Nephron (organoid): ENCODE results near the gene DACT2.

Experiments
- H3K27ac Mint-ChIP-seq, 3 experiments: 2 replicates each; pipeline ENCODE4 v1.8.0; 2020; ENCODE audit warnings: mixed read lengths in 3 of 3, mild to moderate bottlenecking in 2 of 3, moderate library complexity in 1 of 3
- H3K27me3 Mint-ChIP-seq: 2 replicates; pipeline ENCODE4 v1.8.0; 2021; ENCODE audit warnings: low read depth, mild to moderate bottlenecking, moderate library complexity, mixed read lengths
- H3K36me3 Mint-ChIP-seq: 2 replicates; pipeline ENCODE4 v1.8.0; 2020; ENCODE audit warnings: low read depth, mixed read lengths
- H3K4me1 Mint-ChIP-seq: 2 replicates; pipeline ENCODE4 v1.8.0; 2020; ENCODE audit warnings: mixed read lengths
- H3K4me3 Mint-ChIP-seq, 3 experiments: 2 replicates each; pipeline ENCODE4 v1.8.0; 2020; ENCODE audit warnings: mild to moderate bottlenecking in 3 of 3, mixed read lengths in 3 of 3, moderate library complexity in 2 of 3
- H3K9me3 Mint-ChIP-seq: 2 replicates; pipeline ENCODE4 v1.8.0; 2020; ENCODE audit warnings: mixed read lengths
- TF ChIP-seq, protein P1 (sequence below), 3 experiments: fragments of 200-600 bp; sonication (generic); IDR thresholded peaks; one replicate each; pipeline ENCODE4 v1.5.0; 2021; ENCODE audit warnings: antibody characterized with exemption in 3 of 3; ENCODE audit not compliant: unreplicated experiment in 3 of 3

Gene DACT2

GRCh38 chr6:168278904-168279303, 40.7 kb downstream of the DACT2 start:
- H3K36me3 Mint-ChIP-seq: no peaks in the 10 kb centered on the region
- peaks cover 16% of the 10 kb centered on the region for H3K4me1 Mint-ChIP-seq
- peak overlapping the region in 2 of 3 experiments; percentile 28 to 40 for H3K27ac Mint-ChIP-seq
- TF ChIP-seq, protein P1, sequence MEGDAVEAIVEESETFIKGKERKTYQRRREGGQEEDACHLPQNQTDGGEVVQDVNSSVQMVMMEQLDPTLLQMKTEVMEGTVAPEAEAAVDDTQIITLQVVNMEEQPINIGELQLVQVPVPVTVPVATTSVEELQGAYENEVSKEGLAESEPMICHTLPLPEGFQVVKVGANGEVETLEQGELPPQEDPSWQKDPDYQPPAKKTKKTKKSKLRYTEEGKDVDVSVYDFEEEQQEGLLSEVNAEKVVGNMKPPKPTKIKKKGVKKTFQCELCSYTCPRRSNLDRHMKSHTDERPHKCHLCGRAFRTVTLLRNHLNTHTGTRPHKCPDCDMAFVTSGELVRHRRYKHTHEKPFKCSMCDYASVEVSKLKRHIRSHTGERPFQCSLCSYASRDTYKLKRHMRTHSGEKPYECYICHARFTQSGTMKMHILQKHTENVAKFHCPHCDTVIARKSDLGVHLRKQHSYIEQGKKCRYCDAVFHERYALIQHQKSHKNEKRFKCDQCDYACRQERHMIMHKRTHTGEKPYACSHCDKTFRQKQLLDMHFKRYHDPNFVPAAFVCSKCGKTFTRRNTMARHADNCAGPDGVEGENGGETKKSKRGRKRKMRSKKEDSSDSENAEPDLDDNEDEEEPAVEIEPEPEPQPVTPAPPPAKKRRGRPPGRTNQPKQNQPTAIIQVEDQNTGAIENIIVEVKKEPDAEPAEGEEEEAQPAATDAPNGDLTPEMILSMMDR (IDR thresholded peaks at IDR 0.05; ENCODE audit: unreplicated experiment in 3 of 3): no peak
- H3K27me3 Mint-ChIP-seq: peaks cover 55% of the 10 kb centered on the region
- H3K4me3 Mint-ChIP-seq: no peak overlapping the region
- no peaks in the 10 kb centered on the region for H3K9me3 Mint-ChIP-seq

DNA sequence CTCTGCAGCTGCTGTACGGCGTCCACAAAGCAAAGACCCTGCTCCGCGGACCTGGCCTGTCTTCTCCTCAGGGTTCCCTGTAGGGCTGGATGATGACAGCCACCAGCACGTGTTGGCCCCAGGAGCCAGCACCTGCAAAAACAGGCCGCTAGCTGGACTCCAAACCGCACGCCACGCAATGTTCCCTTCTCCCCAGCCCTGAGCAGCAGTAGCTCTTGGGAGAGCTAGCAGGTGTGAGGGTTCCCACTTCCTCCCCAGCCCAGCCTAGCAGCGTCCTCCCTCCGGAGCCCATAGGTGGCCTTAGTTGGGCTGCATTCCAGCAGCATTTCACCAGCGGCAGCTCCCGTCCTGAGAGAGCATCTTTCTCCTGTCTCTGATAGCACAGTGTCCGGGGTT, 42.3 kb downstream of the DACT2 start:
- Mint-ChIP-seq H3K4me1 (peaks cover 30% of the 10 kb centered on the region), H3K9me3 (no peaks in the 10 kb centered on the region), H3K27me3 (peaks cover 64% of the 10 kb centered on the region), H3K4me3 (no peak overlapping the region), H3K27ac (peak overlapping the region; percentile 65 to 98 (median 93)), H3K36me3 (no peaks in the 10 kb centered on the region)
- TF ChIP-seq, protein P1 (IDR thresholded peaks at IDR 0.05; ENCODE audit: unreplicated experiment in 3 of 3): no peak

- no peaks in the 10 kb centered on the region for H3K36me3 Mint-ChIP-seq
- H3K4me1 Mint-ChIP-seq: peaks cover 33% of the 10 kb centered on the region
- no peaks in the 10 kb centered on the region for H3K9me3 Mint-ChIP-seq
- peak overlapping the region; percentile 76 to 98 (median 93) for H3K27ac Mint-ChIP-seq
- peaks cover 61% of the 10 kb centered on the region for H3K27me3 Mint-ChIP-seq
- H3K4me3 Mint-ChIP-seq: no peak overlapping the region
- TF ChIP-seq, protein P1 (IDR thresholded peaks at IDR 0.05; ENCODE audit: unreplicated experiment in 3 of 3): no peak
Measured at GRCh38 chr6:168276576-168277273, 42.9 kb downstream of the DACT2 start.

DNA sequence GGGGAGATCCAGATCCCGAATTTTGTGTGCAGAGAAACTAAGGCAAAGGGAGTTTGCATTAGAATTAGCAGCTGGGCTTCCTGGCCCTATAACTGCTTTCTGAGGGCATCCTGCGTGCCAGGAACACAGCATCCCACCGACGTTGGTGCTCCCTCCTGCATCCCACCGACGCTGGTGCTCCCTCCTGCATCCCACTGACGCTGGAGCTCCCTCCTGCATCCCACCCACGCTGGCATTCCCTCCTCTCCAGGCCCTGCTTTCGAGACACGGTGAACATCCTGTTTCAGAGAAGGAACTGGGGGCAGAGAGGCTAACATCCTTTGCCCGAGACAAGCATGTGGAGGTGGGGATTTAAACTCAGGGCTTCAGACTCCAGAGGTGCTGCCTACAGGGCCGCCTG, 44.4 kb downstream of the DACT2 start:
- H3K9me3 Mint-ChIP-seq: no peaks in the 10 kb centered on the region
- TF ChIP-seq, protein P1 (IDR thresholded peaks at IDR 0.05; ENCODE audit: unreplicated experiment in 3 of 3): no peak

DNA sequence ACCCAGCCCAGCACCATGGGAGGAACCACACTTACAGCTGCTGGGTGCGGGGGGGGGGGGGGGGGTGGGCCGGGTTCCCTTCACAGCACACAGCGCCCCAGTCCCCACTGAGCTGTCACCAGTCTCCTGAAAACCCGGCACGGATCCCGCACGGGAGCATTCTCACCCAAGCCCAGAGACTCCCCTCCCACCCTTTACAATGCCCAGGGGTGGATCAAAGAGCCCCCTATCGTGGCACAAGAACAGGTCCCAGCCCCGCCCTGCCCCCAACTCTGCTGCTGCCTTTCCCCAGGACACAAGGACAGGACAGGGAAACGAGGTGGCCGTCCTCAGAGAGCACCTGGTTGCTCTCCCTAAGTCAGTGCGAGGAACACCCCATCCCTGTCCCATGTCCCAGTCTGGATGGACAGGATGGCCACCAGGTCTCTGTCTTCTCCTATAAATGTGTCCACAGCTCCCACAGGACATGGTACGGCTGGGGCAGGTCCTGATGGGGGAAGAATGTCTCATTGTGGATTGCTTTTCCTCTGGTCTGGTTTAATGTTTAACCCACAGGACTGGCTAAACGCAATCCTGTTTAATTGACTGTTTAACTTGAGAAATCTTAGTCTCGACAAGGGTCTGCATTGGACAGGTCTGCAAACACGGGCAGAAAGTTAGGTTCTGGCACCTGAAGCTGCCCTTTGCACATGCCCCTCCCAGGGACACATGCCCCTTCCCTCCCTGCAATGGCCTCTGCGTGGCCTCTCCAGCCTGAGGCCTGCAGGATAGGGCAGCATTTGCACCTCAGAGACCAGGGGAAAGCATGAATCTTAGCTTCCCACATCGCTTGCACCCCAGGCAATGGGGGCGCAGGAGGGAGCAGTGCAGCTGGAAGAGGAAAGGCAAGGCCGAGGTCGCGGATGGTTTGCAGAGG, 45.3 kb downstream of the DACT2 start:
- Mint-ChIP-seq H3K36me3 (no peaks in the 10 kb centered on the region), H3K4me1 (peaks cover 33% of the 10 kb centered on the region), H3K4me3 (peak overlapping the region in 2 of 3 experiments; percentile 17 to 27), H3K27me3 (peaks cover 48% of the 10 kb centered on the region), H3K9me3 (no peaks in the 10 kb centered on the region), H3K27ac (peak overlapping the region; percentile 93 to 98 (median 94))
- TF ChIP-seq, protein P1 (IDR thresholded peaks at IDR 0.05; ENCODE audit: unreplicated experiment in 3 of 3): no peak

More for the DNA sequence above, 44.4 kb downstream of the DACT2 start:
- Mint-ChIP-seq H3K27me3 (peaks cover 50% of the 10 kb centered on the region), H3K36me3 (no peaks in the 10 kb centered on the region), H3K4me1 (peaks cover 33% of the 10 kb centered on the region), H3K27ac (peak overlapping the region; percentile 45 to 98 (median 93)), H3K4me3 (no peak overlapping the region)
